ENCODE measurements around the gene EEF1AKMT3. TPM values are rescaled to one million over a fixed set of nuclear protein-coding genes. Genes with fewer than 3 reads are reported as not detected.
A peak's percentile ranks its signal among the peaks of the same experiment; 100 is the strongest.

Gene EEF1AKMT3
- 1 to 10 TPM; 3.1 to 3.6 TPM for total RNA-seq

DNA sequence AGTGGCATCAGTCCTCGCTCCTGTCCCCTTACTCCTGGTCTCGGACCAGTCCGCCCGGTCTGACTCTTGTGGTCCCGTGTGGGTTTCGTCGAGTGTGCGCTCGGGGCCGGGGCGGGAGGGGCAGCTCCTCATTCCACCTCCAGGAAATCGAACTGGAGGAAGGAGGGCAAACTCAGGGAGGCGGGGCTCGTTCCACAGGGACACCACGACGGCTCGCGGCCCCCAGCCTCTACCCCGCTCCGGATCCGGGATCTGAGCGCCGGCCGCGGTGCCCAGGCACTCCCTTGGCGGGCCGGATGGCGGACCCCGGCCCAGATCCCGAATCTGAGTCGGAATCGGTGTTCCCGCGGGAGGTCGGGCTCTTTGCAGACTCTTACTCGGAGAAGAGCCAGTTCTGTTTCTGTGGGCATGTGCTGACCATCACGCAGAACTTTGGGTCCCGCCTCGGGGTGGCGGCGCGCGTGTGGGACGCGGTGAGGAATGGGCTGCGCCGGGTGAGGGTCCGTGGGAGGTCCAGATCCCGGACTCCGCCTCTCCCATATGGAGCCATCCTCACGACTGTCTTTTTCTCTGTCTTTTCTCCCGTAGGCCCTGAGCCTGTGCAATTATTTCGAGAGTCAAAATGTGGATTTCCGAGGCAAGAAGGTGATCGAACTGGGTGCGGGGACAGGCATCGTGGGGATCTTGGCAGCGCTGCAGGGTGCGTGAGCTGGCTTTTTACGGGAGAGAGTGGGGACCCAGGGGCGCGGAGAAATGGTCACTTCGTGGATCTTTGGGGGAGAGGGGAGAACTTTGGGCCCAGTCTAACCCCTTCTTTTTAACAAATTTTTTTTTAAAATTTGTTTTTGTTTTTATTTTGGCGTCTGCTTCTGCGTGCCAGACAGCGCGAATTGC lies at the start of gene EEF1AKMT3:
EEF1AKMT3 (plus strand) TSS at position 186 of the 894 bp plus-strand sequence; CDS start at position 297, 111 bp downstream.
- DNase-seq (ENCODE audit: low spot score in 2 of 2) (peak in 1 of 2 donors; percentile 24), ATAC-seq (peak; percentile 19 to 41)
- Mint-ChIP-seq H3K9me3 (no peaks in the 10 kb centered on the region), H3K27ac (peak within 1 kb of the TSS; percentile 89 to 94), H3K36me3 (peaks cover 0 to 29% of the 10 kb centered on the region in 2 donors)

- Mint-ChIP-seq H3K36me3 (peaks cover 7 to 14% of the 10 kb centered on the region in 2 donors), H3K27ac (peak overlapping the region; percentile 16 to 81), H3K9me3 (no peaks in the 10 kb centered on the region)
- DNase-seq (ENCODE audit: low spot score in 2 of 2) (no peak), ATAC-seq (no peak)
These were observed 49.4 kb upstream of the EEF1AKMT3 start for GRCh38 chr12:57722716-57723629.

- no peak for ATAC-seq
These were observed 48.8 kb upstream of the EEF1AKMT3 start for GRCh38 chr12:57723630-57723962.

DNA sequence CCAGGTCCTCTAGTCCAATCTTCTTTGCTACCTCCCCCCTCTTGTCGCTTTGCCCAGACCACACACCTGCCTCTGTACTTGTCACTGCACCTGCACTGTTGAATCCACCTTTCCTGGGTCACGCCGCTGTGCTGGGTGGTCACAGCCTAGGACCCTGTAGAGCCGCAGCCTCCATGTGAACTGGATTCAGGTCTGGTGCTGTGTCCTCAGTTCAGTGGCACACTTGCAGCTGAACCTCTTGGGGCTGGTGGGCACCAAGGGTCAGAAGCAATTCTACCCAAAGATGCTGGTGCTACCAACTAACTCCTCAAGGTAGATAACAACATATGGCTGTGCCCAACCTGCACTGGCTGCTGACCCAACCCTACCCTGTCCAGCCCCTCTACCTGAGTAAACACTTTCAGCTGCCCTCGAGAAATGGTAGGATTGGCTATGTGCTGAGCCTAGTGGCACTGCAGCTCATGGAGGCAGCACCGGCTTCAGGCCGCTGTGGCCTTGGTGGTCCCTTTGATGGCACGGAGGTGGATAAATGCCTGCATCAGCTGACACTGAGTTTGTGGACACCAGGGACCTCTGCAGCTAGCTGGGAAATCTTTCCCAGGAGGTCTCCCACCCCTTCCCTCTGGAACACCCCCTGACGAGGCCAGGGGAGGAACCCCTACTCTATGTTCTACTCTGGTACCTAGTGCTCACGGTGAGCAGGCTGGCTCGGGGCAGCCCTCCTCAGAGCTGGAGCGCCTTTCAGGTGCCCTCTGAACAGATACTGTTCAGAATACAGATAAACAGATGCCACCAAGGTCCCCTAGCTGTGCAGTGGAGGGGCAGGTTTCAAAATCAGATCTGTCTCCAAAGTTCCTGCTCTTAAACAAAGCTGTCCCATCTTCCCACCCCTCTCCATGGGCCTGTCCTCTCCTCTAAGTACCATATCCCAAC lies 48.1 kb upstream of the EEF1AKMT3 start:
- Mint-ChIP-seq H3K9me3 (no peaks in the 10 kb centered on the region), H3K27ac (peak overlapping the region; percentile 29 to 81), H3K36me3 (peaks cover 4 to 10% of the 10 kb centered on the region in 2 donors)
- ATAC-seq: peak in 1 of 2 donors; percentile 5
- no peak for DNase-seq (ENCODE audit: low spot score in 2 of 2)

More at GRCh38 chr12:57723630-57723962, 48.8 kb upstream of the EEF1AKMT3 start:
- no peak for DNase-seq (ENCODE audit: low spot score in 2 of 2)
- no peaks in the 10 kb centered on the region for H3K9me3 Mint-ChIP-seq
- H3K27ac Mint-ChIP-seq: peak overlapping the region; percentile 29 to 81
- H3K36me3 Mint-ChIP-seq: peaks cover 4 to 14% of the 10 kb centered on the region in 2 donors

DNA sequence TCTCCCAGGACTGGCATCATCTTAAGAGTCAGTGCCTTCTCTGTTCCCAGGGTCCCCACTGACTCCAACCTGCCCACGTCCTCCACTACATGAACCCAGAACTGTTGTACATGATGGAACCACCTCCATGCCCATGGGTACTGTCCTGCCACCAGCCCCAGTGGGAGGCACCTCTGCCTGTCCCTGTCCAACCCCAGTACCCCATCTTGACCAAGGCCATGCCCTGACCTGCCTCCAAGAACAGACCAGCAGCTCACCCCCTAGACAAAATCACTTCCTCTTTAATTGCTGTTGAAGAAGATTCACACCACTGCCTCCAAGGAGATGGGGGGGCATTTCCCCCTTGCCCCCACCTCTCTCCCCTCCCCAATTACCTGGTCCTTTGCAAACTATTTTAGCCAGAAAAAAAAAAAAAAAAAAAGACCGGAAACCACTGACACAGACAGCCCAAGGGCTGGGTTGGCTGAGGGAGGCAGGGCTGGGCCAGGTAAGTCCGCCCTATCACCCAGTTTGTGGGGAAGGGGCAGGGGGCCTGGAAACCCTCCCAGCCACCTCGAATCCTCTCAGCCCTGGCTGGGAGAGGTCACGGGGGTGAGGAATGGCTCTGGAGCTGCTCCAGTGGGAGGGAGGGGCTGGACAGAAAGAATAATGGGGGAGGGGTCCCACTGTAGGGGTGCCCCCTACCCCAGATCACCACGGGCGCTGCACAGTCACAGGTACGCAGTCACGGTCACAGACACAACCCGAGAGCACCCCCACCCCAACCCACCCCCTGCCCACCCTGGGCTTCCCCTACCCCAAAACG lies 47.3 kb upstream of the EEF1AKMT3 start:
- H3K9me3 Mint-ChIP-seq: no peaks in the 10 kb centered on the region
- DNase-seq (ENCODE audit: low spot score in 2 of 2) (no peak), ATAC-seq (peak in 1 of 2 donors; percentile 5)
- peak overlapping the region; percentile 8 to 81 for H3K27ac Mint-ChIP-seq
- H3K36me3 Mint-ChIP-seq: peaks cover 4 to 6% of the 10 kb centered on the region in 2 donors

- Mint-ChIP-seq H3K27ac (peak overlapping the region in 1 of 2 donors; percentile 79), H3K36me3 (peaks cover 4 to 6% of the 10 kb centered on the region in 2 donors), H3K9me3 (no peaks in the 10 kb centered on the region)
- no peak for DNase-seq (ENCODE audit: low spot score in 2 of 2)
- ATAC-seq: no peak
These were observed 46.6 kb upstream of the EEF1AKMT3 start for GRCh38 chr12:57725851-57726150.

DNA sequence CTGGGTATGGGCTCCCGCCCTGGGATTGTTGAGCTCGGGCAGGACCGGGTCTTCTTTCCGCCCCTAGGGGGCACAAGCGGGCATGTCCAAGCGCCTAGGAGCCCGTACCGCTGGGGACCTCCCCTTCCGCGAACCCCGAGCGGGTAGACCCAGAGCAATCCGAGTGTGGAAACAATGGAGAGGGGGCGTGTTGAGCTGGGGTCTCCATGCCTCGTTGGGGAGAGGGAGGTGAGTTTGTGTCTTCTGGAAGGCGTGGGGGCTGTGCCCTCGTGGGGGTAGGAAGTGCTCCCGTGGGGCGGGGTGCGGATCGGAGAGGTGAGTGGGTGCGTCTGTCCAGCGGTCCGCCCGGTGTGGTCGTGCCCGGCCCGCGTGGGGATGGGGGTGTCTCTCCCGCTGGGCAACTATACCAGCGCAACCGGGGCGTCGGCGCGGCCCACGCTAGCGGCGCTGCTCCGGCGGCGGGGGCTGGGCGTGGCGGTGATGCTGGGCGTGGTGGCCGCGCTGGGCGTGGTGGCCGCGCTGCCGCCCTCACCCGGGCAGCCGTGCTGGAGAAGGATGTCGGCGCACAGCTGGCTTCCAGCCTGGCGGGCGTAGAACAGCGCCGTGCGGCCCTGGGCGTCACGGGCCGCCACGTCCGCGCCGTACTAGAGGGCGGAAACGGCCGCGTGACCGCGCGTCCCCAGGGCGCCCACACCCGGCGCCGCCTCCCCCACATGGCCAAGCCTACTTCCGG lies 46.1 kb upstream of the EEF1AKMT3 start:
- H3K36me3 Mint-ChIP-seq: peaks cover 6 to 11% of the 10 kb centered on the region in 2 donors
- DNase-seq (ENCODE audit: low spot score in 2 of 2) (peak in 1 of 2 donors; percentile 39), ATAC-seq (peak; percentile 27 to 58)
- no peaks in the 10 kb centered on the region for H3K9me3 Mint-ChIP-seq
- peak overlapping the region; percentile 79 to 88 for H3K27ac Mint-ChIP-seq

- no peak for ATAC-seq
- DNase-seq (ENCODE audit: low spot score in 2 of 2): no peak
- Mint-ChIP-seq H3K9me3 (no peaks in the 10 kb centered on the region), H3K36me3 (peaks cover 10 to 16% of the 10 kb centered on the region in 2 donors), H3K27ac (peak overlapping the region in 1 of 2 donors; percentile 45)
These were observed 45.3 kb upstream of the EEF1AKMT3 start for GRCh38 chr12:57726884-57727757.

GRCh38 chr12:57727758-57728395 lies 44.5 kb upstream of the EEF1AKMT3 start:
- Mint-ChIP-seq H3K27ac (peak overlapping the region; percentile 25 to 45), H3K9me3 (no peaks in the 10 kb centered on the region), H3K36me3 (peaks cover 10 to 22% of the 10 kb centered on the region in 2 donors)
- no peak for ATAC-seq
- DNase-seq (ENCODE audit: low spot score in 2 of 2): no peak

DNA sequence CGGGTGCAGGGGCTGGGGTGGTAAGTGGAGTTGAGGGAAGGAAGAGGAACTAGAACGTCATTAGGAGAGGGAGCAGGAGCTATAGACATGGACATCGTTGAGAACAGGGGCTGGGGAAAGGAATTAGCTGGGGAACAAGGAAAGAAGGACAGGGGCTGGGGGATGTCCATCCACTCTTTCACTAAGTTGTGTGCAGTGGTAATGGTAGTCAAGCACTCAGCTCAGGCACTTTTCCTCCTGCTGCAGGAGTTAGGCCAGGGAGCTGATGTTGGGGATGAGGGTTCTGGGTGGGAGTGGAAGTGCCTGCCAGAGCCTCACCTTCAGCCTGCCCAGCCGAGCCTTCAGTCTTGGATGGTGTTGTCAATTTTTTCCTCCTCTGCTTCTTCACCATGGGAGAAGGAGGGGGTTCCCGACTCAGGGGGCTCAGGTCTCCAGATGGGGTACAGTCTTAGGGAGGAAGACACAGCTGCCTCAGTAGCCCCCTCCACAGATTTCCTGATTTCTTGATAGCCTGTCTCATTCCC lies 43.0 kb upstream of the EEF1AKMT3 start:
- ATAC-seq (no peak), DNase-seq (ENCODE audit: low spot score in 2 of 2) (no peak)
- peaks cover 10 to 22% of the 10 kb centered on the region in 2 donors for H3K36me3 Mint-ChIP-seq
- no peaks in the 10 kb centered on the region for H3K9me3 Mint-ChIP-seq
- peak overlapping the region in 1 of 2 donors; percentile 65 for H3K27ac Mint-ChIP-seq

DNA sequence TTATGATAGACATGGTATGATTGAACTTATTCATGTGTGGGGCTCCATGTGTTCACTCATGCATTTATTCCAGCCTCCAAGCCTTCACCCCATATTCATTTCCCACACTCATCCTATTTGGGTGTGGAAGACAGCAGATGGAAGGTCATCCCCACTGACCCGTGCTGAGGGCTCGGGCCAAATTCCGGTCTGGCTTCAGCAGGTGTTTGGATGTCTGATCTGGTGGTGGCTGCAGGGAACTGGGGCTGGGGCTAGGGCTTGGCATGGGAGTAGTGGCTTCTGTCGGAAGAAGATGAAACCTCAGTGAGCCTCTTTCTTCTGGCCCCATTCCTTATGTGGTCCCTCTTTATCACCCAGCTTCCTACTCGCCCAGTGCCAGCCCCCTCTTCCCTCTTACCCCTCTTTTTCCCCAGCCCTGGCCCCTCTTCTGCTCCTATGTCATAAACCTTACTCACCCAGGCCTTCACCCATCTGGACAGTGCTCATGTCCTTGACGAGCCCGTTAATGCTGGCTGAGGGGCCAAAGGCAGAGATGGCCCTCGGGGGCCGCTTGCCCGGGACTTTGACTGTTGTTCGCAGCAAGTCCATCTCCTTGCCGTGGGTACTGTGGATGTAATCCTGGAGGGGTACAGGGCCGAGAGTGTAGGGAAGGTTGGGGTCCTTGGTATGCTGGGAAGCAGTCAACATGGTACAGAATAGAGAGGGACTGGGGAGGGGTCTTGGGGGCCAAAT lies 41.9 kb upstream of the EEF1AKMT3 start:
- ATAC-seq (no peak), DNase-seq (ENCODE audit: low spot score in 2 of 2) (no peak)
- no peak overlapping the region for H3K27ac Mint-ChIP-seq
- H3K36me3 Mint-ChIP-seq: peaks cover 10 to 22% of the 10 kb centered on the region in 2 donors
- no peaks in the 10 kb centered on the region for H3K9me3 Mint-ChIP-seq

GRCh38 chr12:57731411-57732080 lies 40.9 kb upstream of the EEF1AKMT3 start:
- Mint-ChIP-seq H3K27ac (peak overlapping the region; percentile 60 to 85), H3K9me3 (no peaks in the 10 kb centered on the region), H3K36me3 (peaks cover 10 to 18% of the 10 kb centered on the region in 2 donors)
- DNase-seq (ENCODE audit: low spot score in 2 of 2): no peak
- no peak for ATAC-seq

Data from activated naive CD4-positive, alpha-beta T cell treated with anti-CD3 and anti-CD28 coated beads, Interleukin-2, amount 50 U/mL, for 72 hours (primary cell).